Gastrocnemius medialis (tissue), 4 donors: ENCODE results near the gene PLB1.

Experiments used
- CTCF ChIP-seq, 5 experiments: fragments of 450-650 bp in 3 of 5; fragments of 200-600 bp in 2 of 5; sonication (generic) in 2 of 5; IDR thresholded peaks in 4 of 5; conservative IDR thresholded peaks in 1 of 5; 1 replicate in 4 of 5; 2 replicates in 1 of 5; pipeline ENCODE4 v1.5.1; 2016 to 2019; ENCODE audit warnings: antibody characterized with exemption in 5 of 5, mild to moderate bottlenecking in 3 of 5, moderate library complexity in 3 of 5
- POLR2A ChIP-seq, 2 donors: fragments of 450-650 bp; IDR thresholded peaks; one replicate each; pipeline ENCODE4 v1.6.1; 2017; ENCODE audit warnings: antibody characterized with exemption in 2 of 2, mild to moderate bottlenecking in 2 of 2, moderate library complexity in 2 of 2

- TF ChIP-seq CTCF (IDR thresholded peaks at IDR 0.05 in 4 of 5, conservative IDR thresholded peaks at IDR 0.05 in 1 of 5) (no peak), POLR2A (IDR thresholded peaks at IDR 0.05) (no peak)
Measured at GRCh38 chr2:28453396-28453795, 42.5 kb upstream of the PLB1 start.
